ENCODE data around the gene PRSS33. TPM values are rescaled to one million over a fixed set of nuclear protein-coding genes. Genes with fewer than 3 reads are reported as not detected.

The PRSS33 gene
- total RNA-seq: 0.23 and 0.39 TPM in 2 replicates
- long read RNA-seq: 0 reads

DNA sequence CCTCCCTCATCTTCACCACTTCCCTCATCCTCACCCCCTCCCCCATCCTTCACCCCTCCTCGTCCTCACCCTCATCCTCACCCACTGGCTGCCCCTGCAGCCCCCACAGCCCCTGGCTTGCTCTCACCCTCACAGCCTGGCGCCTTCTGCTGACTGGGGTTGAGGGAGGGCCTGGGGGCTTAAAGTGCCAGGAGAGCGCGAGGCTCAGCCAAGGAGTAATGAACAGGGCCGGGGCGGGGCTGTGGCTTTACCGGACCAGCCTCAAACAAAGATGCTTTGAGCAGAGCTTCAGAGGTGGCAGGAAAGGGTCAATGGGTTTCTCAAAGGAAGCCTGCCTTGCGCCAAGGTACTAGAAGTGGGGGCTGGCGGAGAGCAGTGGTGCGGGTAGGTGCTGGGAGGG is at the start of gene PRSS33:
Gene PRSS33 (minus strand): TSS at position 155 of the 400 bp plus-strand sequence. CDS start 1,013 bp downstream, outside the sequence.
- no peak within 1 kb of the TSS for H3K27ac Mint-ChIP-seq (ENCODE audit: unreplicated experiment)
- no peaks in the 10 kb centered on the region for H3K36me3 Mint-ChIP-seq (ENCODE audit: low read depth)
- H3K4me1 Mint-ChIP-seq: peaks cover 4% of the 10 kb centered on the region
- TF ChIP-seq, protein P1, sequence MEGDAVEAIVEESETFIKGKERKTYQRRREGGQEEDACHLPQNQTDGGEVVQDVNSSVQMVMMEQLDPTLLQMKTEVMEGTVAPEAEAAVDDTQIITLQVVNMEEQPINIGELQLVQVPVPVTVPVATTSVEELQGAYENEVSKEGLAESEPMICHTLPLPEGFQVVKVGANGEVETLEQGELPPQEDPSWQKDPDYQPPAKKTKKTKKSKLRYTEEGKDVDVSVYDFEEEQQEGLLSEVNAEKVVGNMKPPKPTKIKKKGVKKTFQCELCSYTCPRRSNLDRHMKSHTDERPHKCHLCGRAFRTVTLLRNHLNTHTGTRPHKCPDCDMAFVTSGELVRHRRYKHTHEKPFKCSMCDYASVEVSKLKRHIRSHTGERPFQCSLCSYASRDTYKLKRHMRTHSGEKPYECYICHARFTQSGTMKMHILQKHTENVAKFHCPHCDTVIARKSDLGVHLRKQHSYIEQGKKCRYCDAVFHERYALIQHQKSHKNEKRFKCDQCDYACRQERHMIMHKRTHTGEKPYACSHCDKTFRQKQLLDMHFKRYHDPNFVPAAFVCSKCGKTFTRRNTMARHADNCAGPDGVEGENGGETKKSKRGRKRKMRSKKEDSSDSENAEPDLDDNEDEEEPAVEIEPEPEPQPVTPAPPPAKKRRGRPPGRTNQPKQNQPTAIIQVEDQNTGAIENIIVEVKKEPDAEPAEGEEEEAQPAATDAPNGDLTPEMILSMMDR (conservative IDR thresholded peaks at IDR 0.05): no peak
- no peak for DNase-seq (ENCODE audit: low read depth, low spot score)
- no peaks in the 10 kb centered on the region for H3K9me3 Mint-ChIP-seq
- no peak within 1 kb of the TSS for H3K4me3 Mint-ChIP-seq
- peaks cover 23% of the 10 kb centered on the region for H3K27me3 Mint-ChIP-seq (ENCODE audit: low read depth)

- Mint-ChIP-seq H3K36me3 (ENCODE audit: low read depth) (no peaks in the 10 kb centered on the region), H3K27ac (ENCODE audit: unreplicated experiment) (no peak overlapping the region), H3K4me1 (peaks cover 9% of the 10 kb centered on the region), H3K4me3 (no peak overlapping the region), H3K27me3 (ENCODE audit: low read depth) (peaks cover 45% of the 10 kb centered on the region), H3K9me3 (no peaks in the 10 kb centered on the region)
- TF ChIP-seq, protein P1 (conservative IDR thresholded peaks at IDR 0.05): no peak
- no peak for DNase-seq (ENCODE audit: low read depth, low spot score)
These were observed 49.5 kb upstream of the PRSS33 start for GRCh38 chr16:2836646-2837508.

GRCh38 chr16:2835638-2836493 is 48.5 kb upstream of the PRSS33 start:
- Mint-ChIP-seq H3K4me1 (peaks cover 9% of the 10 kb centered on the region), H3K36me3 (ENCODE audit: low read depth) (no peaks in the 10 kb centered on the region), H3K27me3 (ENCODE audit: low read depth) (peaks cover 45% of the 10 kb centered on the region), H3K9me3 (no peaks in the 10 kb centered on the region), H3K27ac (ENCODE audit: unreplicated experiment) (no peak overlapping the region), H3K4me3 (no peak overlapping the region)
- DNase-seq (ENCODE audit: low read depth, low spot score): no peak
- TF ChIP-seq, protein P1 (conservative IDR thresholded peaks at IDR 0.05): no peak

GRCh38 chr16:2834968-2835367 is 47.6 kb upstream of the PRSS33 start:
- Mint-ChIP-seq H3K27me3 (ENCODE audit: low read depth) (peaks cover 45% of the 10 kb centered on the region), H3K36me3 (ENCODE audit: low read depth) (no peaks in the 10 kb centered on the region), H3K9me3 (no peaks in the 10 kb centered on the region), H3K4me3 (no peak overlapping the region), H3K27ac (ENCODE audit: unreplicated experiment) (no peak overlapping the region), H3K4me1 (peaks cover 9% of the 10 kb centered on the region)
- TF ChIP-seq, protein P1 (conservative IDR thresholded peaks at IDR 0.05): no peak
- no peak for DNase-seq (ENCODE audit: low read depth, low spot score)

- TF ChIP-seq, protein P1 (conservative IDR thresholded peaks at IDR 0.05): no peak
- Mint-ChIP-seq H3K9me3 (no peaks in the 10 kb centered on the region), H3K4me1 (peaks cover 9% of the 10 kb centered on the region), H3K4me3 (no peak overlapping the region), H3K27me3 (ENCODE audit: low read depth) (peaks cover 40% of the 10 kb centered on the region), H3K36me3 (ENCODE audit: low read depth) (no peaks in the 10 kb centered on the region), H3K27ac (ENCODE audit: unreplicated experiment) (no peak overlapping the region)
- no peak for DNase-seq (ENCODE audit: low read depth, low spot score)
These were observed 46.4 kb upstream of the PRSS33 start for GRCh38 chr16:2833776-2834175.
